Activated T-helper 1 cell treated with Interleukin-2 at 50 U/mL for 16 hours (primary cell): ENCODE results near the gene ANXA1.

ENCODE experiments used
- DNase-seq: peaks from one replicate; pipeline ENCODE4 v3.0.0-alpha.2; 2020; ENCODE audit warnings: low read depth

ANXA1 gene

DNA sequence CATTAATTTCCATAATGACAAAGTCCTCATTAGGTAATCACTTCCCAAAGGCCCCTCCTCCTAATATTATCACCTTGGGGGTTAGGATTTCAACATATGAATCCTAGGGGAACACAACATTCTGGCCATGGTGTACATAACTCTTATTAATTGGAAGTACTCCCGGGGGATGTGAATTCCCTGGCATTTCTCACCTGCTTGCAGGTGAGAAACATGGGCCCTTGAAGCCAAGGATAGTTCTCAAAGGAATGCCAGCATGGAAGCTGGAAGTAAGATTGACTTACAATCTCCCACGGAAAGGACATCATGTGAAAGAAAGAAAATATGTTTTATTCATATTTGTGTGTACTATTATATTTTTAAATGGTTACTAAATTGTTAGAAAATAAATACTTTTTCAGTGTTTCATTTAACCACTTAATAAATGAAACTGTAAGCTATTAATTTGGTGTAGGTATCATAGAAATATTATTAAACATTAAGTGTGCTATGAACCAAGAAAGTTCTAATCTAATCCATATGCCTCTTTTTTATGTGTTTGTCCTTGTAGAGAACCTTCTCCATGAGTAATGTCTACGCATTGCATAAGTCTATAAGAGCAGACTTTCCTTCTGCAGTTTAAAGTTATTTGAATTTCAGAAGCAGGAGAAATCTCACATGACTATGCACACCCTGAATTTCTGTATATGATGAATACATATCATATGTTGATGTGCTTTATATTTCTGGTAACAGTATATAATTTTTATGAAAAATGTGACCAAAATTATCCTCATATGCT is 59.4 kb downstream of the ANXA1 start:
- no peak for DNase-seq

DNA sequence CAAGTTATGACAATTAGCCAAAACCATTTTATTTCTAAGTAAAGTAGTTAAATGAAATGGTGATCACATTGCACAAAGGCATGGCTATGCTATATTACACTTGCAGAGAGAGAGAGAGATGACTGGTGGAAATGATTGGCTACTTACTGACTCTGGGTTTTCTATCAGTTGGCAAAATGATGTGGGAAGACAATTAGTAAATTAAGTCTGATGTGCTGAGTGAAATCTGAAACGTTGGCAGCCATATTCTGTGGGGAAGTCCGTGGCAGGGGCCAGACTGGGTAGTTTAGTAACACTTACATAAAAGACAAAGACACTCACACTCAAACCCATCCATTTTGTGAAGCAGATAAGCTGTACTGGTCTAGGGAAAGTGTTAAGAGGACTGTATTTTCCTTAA is 61.6 kb downstream of the ANXA1 start:
- no peak for DNase-seq

DNA sequence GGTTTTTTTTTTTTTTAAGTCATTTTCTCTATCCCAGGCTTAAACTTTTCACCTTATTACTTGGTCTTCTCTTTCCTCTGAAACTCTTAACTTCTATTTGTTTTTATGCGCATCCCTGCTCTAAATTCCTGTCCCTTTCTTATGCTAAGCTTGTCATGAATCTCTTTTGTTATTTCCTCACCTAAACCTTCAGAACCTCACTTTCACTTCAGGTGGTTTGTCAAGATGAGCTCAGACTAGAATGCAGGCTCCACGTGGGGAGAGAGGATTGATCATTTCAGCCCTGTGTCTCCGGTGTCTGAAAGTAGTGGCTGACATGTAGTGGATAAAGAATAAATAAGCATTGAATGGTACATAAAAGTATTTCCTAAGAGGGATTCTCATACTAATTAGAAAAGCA is 63.6 kb downstream of the ANXA1 start:
- no peak for DNase-seq

DNA sequence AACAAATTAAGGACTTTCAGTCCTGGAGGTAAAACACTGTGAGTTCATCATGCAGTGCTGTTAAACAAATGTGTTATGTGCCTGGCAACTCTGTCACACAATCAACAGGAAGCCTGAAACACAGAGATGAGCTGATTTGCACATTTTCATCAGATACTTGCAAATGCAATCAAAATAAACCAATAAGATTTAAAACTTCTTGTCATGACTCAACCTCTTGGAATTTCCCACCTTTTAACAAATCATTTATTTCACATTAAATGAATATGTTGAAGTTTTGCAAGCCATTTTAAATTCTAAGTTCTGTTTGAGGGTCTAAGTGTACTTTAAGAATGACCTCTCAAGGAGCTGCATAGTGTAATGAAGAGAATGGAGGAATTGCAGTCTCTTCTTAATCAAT is 64.4 kb downstream of the ANXA1 start:
- no peak for DNase-seq
